Activated naive CD8-positive, alpha-beta T cell treated with anti-CD3 and anti-CD28 coated beads, Interleukin-2, amount 50 U/mL, for 16 hours (primary cell): Measurements from ENCODE around the gene SRSF2.
A peak's percentile ranks its signal among the peaks of the same experiment; 100 is the strongest.
"Not testable (repeated sequence)": the region's sequence is repeated elsewhere in the genome, so short reads cannot be mapped to it uniquely, and the experiment has no call there.

Source experiments
- DNase-seq: peaks from one replicate; pipeline ENCODE4 v3.0.0-alpha.2; 2020; ENCODE audit warnings: low read depth, low spot score

Gene SRSF2

GRCh38 chr17:76737082-76737675 lies at the start of gene SRSF2:
TSS of gene SRSF2 (minus strand) at chr17:76737331. CDS start at chr17:76737160, 171 bp downstream.
- DNase-seq: peak; percentile 95

GRCh38 chr17:76784926-76785325 lies 47.8 kb upstream of the SRSF2 start:
- DNase-seq: no peak

GRCh38 chr17:76783146-76783545 lies 46.0 kb upstream of the SRSF2 start:
- no peak for DNase-seq

- DNase-seq: no peak
These were observed 44.2 kb upstream of the SRSF2 start for GRCh38 chr17:76781056-76781982.

GRCh38 chr17:76775021-76775600 lies 38.0 kb upstream of the SRSF2 start:
- no peak for DNase-seq

- DNase-seq: peak; percentile 5
These were observed 35.9 kb upstream of the SRSF2 start for GRCh38 chr17:76772842-76773525.

GRCh38 chr17:76758570-76758969 lies 21.4 kb upstream of the SRSF2 start:
- no peak for DNase-seq

- DNase-seq: no peak
These were observed 20.1 kb upstream of the SRSF2 start for GRCh38 chr17:76757256-76757655.

GRCh38 chr17:76755285-76755684 lies 18.2 kb upstream of the SRSF2 start:
- no peak for DNase-seq

- no peak for DNase-seq
These were observed 16.2 kb upstream of the SRSF2 start for GRCh38 chr17:76753061-76753961.

- no peak for DNase-seq
These were observed 14.9 kb upstream of the SRSF2 start for GRCh38 chr17:76752006-76752405.

- no peak for DNase-seq
These were observed 14.4 kb upstream of the SRSF2 start for GRCh38 chr17:76751416-76751993.

- no peak for DNase-seq
These were observed 11.5 kb upstream of the SRSF2 start for GRCh38 chr17:76748657-76749056.

- DNase-seq: no peak
These were observed 10.7 kb upstream of the SRSF2 start for GRCh38 chr17:76747716-76748363.

GRCh38 chr17:76745785-76746184 lies 8.7 kb upstream of the SRSF2 start:
- DNase-seq: not testable (repeated sequence)

GRCh38 chr17:76744747-76745146 lies 7.6 kb upstream of the SRSF2 start:
- no peak for DNase-seq

GRCh38 chr17:76742958-76743357 lies 5.8 kb upstream of the SRSF2 start:
- DNase-seq: no peak

- DNase-seq: no peak
These were observed 3.4 kb upstream of the SRSF2 start for GRCh38 chr17:76740329-76741118.

- DNase-seq: not testable (repeated sequence)
These were observed 2.5 kb upstream of the SRSF2 start for GRCh38 chr17:76739568-76740115.
